Cerebellar nuclear complex (tissue), 1 donor: ENCODE measurements around the gene RAB39B.

ENCODE experiments used
- DNase-seq, 2 experiments: peaks; one replicate each; lab custom pipeline; 2025; lab: John Stamatoyannopoulos, UW

RAB39B gene

DNA sequence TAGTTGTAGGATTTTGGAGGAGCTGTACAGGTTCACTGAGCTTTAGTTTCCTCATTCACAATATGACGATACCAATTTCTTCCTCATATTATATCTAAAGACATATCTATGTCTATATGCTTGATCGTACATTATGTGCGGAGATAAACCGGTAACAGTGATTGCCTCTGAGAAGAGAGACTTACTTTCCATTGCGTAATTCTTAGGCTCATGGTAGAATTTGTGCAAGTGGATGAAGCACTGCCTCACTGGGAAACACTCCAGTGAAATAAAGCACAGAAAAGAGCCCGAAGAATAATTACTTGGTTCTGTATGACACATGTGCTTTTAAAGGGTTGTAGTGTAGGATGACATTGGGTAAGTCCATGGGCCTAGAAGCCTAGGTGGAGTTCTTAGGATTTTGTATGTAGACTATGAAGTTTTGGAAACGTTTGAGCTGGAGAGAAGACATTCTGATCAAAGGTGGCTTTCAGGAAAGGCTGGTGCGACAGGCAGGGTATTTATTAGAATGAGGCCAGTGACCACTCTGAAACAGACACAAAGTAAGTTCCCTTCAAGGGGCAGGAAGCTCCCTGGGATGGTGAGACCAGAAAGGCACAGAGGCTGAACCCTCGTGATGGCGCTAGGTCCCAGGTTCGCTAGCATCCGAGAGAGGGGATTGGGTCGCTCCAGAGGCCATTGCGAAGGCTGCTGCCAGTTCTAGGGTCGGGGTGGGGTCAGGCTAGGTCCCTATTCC lies 48.7 kb downstream of the RAB39B start:
- no peak for DNase-seq

DNA sequence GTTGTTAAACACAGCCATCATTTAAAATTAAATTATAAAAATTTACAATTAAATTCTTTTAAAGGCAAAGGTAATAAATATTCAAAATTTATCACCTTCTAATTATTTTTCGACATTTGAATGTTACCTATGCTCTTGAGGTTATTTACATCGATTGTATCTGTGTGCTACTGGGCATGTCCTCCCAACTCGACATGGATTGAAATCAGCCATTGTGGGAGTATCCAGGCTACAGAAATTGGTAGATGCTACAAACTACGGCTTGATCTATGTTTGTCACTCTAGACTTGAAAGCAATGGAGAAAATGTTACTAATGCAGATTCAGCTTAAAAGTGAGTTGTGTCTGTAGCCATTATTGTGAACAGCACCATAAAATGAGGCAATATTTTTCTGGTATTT lies 50.6 kb downstream of the RAB39B start:
- DNase-seq = no peak

DNA sequence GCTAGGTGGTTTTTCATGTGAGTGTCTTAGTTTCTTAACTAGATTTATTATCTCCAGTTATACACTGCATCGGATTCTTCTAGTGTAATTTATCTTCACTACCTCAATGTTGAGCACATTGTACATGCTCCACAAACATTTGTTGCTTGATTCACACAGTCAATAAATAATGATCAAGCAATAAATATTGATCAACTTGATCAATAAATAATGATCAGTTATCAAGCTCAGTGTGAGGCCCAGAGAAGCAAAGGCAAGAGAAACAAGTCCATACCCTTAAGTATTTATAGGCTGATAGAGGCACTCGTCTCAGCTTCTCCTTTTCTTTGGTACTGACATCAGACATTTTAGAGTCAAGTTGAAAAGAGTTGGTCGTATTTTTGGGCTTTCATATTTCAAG lies 53.1 kb downstream of the RAB39B start:
- DNase-seq = no peak
